ENCODE measurements around the gene GTF3C1.
"Not testable (repeated sequence)": the region's sequence is repeated elsewhere in the genome, so short reads cannot be mapped to it uniquely, and the experiment has no call there.

Gene GTF3C1

GRCh38 chr16:27462200-27462845 lies 87.4 kb downstream of the GTF3C1 start:
- no peak for DNase-seq

- DNase-seq = no peak
Measured at GRCh38 chr16:27461483-27462171, 88.1 kb downstream of the GTF3C1 start.

GRCh38 chr16:27460663-27461482 lies 88.8 kb downstream of the GTF3C1 start:
- DNase-seq = no peak

GRCh38 chr16:27460213-27460612 lies 89.5 kb downstream of the GTF3C1 start:
- DNase-seq = no peak

- no peak for DNase-seq
Measured at GRCh38 chr16:27458987-27459688, 90.6 kb downstream of the GTF3C1 start.

- no peak for DNase-seq
Measured at GRCh38 chr16:27458258-27458657, 91.5 kb downstream of the GTF3C1 start.

GRCh38 chr16:27457605-27457900 lies 92.2 kb downstream of the GTF3C1 start:
- not testable (repeated sequence) for DNase-seq

GRCh38 chr16:27455700-27456099 lies 94.0 kb downstream of the GTF3C1 start:
- peak; percentile 26 for DNase-seq

GRCh38 chr16:27453494-27453825 lies 96.3 kb downstream of the GTF3C1 start:
- no peak for DNase-seq

- DNase-seq = no peak
Measured at GRCh38 chr16:27452569-27453493, 96.9 kb downstream of the GTF3C1 start.

GRCh38 chr16:27450196-27450549 lies 99.5 kb downstream of the GTF3C1 start:
- DNase-seq = no peak

GRCh38 chr16:27449434-27450195 lies 100.1 kb downstream of the GTF3C1 start:
- peak; percentile 67 for DNase-seq

GRCh38 chr16:27448532-27449433 lies 100.9 kb downstream of the GTF3C1 start:
- DNase-seq = no peak

- no peak for DNase-seq
Measured at GRCh38 chr16:27447301-27447700, 102.4 kb downstream of the GTF3C1 start.

- peak; percentile 54 for DNase-seq
Measured at GRCh38 chr16:27446721-27447120, 103.0 kb downstream of the GTF3C1 start.

- DNase-seq = no peak
Measured at GRCh38 chr16:27445502-27446175, 104.1 kb downstream of the GTF3C1 start.

GRCh38 chr16:27444470-27444869 lies 105.2 kb downstream of the GTF3C1 start:
- no peak for DNase-seq

GRCh38 chr16:27444015-27444414 lies 105.7 kb downstream of the GTF3C1 start:
- no peak for DNase-seq

- DNase-seq = no peak
Measured at GRCh38 chr16:27441998-27442397, 107.7 kb downstream of the GTF3C1 start.

GRCh38 chr16:27441276-27441675 lies 108.4 kb downstream of the GTF3C1 start:
- no peak for DNase-seq
